ENCODE data around the gene RFX2.

The RFX2 gene

GRCh38 chr19:6103217-6103644, 7.1 kb downstream of the RFX2 start:
- no peak for DNase-seq

GRCh38 chr19:6101991-6102390, 8.3 kb downstream of the RFX2 start:
- no peak for DNase-seq

- no peak for DNase-seq
Observed at GRCh38 chr19:6101291-6101825, 8.9 kb downstream of the RFX2 start.

GRCh38 chr19:6100284-6100915, 9.9 kb downstream of the RFX2 start:
- peak; percentile 32 for DNase-seq

GRCh38 chr19:6099599-6099998, 10.7 kb downstream of the RFX2 start:
- no peak for DNase-seq

- no peak for DNase-seq
Observed at GRCh38 chr19:6099033-6099432, 11.3 kb downstream of the RFX2 start.

GRCh38 chr19:6098574-6098973, 11.7 kb downstream of the RFX2 start:
- DNase-seq, result no peak

- no peak for DNase-seq
Observed at GRCh38 chr19:6097911-6098310, 12.4 kb downstream of the RFX2 start.

GRCh38 chr19:6095760-6096159, 14.5 kb downstream of the RFX2 start:
- no peak for DNase-seq

GRCh38 chr19:6092329-6093286, 17.7 kb downstream of the RFX2 start:
- DNase-seq, result no peak

GRCh38 chr19:6091771-6092291, 18.5 kb downstream of the RFX2 start:
- no peak for DNase-seq

GRCh38 chr19:6090634-6091033, 19.7 kb downstream of the RFX2 start:
- DNase-seq, result no peak

- no peak for DNase-seq
Observed at GRCh38 chr19:6088602-6089049, 21.7 kb downstream of the RFX2 start.

GRCh38 chr19:6087074-6087571, 23.2 kb downstream of the RFX2 start:
- DNase-seq, result peak; percentile 52

GRCh38 chr19:6086068-6086788, 24.1 kb downstream of the RFX2 start:
- no peak for DNase-seq

- no peak for DNase-seq
Observed at GRCh38 chr19:6084821-6085220, 25.5 kb downstream of the RFX2 start.

GRCh38 chr19:6079107-6079506, 31.2 kb downstream of the RFX2 start:
- DNase-seq, result no peak

- no peak for DNase-seq
Observed at GRCh38 chr19:6078068-6078467, 32.2 kb downstream of the RFX2 start.

- DNase-seq, result no peak
Observed at GRCh38 chr19:6076675-6077463, 33.4 kb downstream of the RFX2 start.

GRCh38 chr19:6076291-6076665, 34.0 kb downstream of the RFX2 start:
- DNase-seq, result no peak

GRCh38 chr19:6074709-6075403, 35.4 kb downstream of the RFX2 start:
- no peak for DNase-seq

Measured in activated gamma-delta T cell treated with Interleukin-2 at 50 U/mL for 16 hours (primary cell).